Measurements from ENCODE around the gene TEPSIN.

The TEPSIN gene

GRCh38 chr17:81189016-81189415, 49.8 kb downstream of the TEPSIN start:
- DNase-seq (ENCODE audit: extremely low read depth in 1 of 2, low read depth in 1 of 2): no peak

GRCh38 chr17:81188491-81188840, 50.4 kb downstream of the TEPSIN start:
- no peak for DNase-seq (ENCODE audit: extremely low read depth in 1 of 2, low read depth in 1 of 2)

- DNase-seq (ENCODE audit: extremely low read depth in 1 of 2, low read depth in 1 of 2): no peak
These were observed 51.0 kb downstream of the TEPSIN start for GRCh38 chr17:81187586-81188490.

- DNase-seq (ENCODE audit: extremely low read depth in 1 of 2, low read depth in 1 of 2): no peak
These were observed 51.7 kb downstream of the TEPSIN start for GRCh38 chr17:81187120-81187519.

GRCh38 chr17:81186203-81186602, 52.7 kb downstream of the TEPSIN start:
- no peak for DNase-seq (ENCODE audit: extremely low read depth in 1 of 2, low read depth in 1 of 2)

- no peak for DNase-seq (ENCODE audit: extremely low read depth in 1 of 2, low read depth in 1 of 2)
These were observed 54.3 kb downstream of the TEPSIN start for GRCh38 chr17:81184555-81184954.

GRCh38 chr17:81183807-81184206, 55.0 kb downstream of the TEPSIN start:
- DNase-seq (ENCODE audit: extremely low read depth in 1 of 2, low read depth in 1 of 2): no peak

- DNase-seq (ENCODE audit: extremely low read depth in 1 of 2, low read depth in 1 of 2): no peak
These were observed 55.5 kb downstream of the TEPSIN start for GRCh38 chr17:81183316-81183715.

GRCh38 chr17:81182596-81182995, 56.3 kb downstream of the TEPSIN start:
- DNase-seq (ENCODE audit: extremely low read depth in 1 of 2, low read depth in 1 of 2): no peak

- no peak for DNase-seq (ENCODE audit: extremely low read depth in 1 of 2, low read depth in 1 of 2)
These were observed 57.1 kb downstream of the TEPSIN start for GRCh38 chr17:81181811-81182185.

GRCh38 chr17:81180836-81181810, 57.7 kb downstream of the TEPSIN start:
- no peak for DNase-seq (ENCODE audit: extremely low read depth in 1 of 2, low read depth in 1 of 2)

- DNase-seq (ENCODE audit: extremely low read depth in 1 of 2, low read depth in 1 of 2): no peak
These were observed 59.0 kb downstream of the TEPSIN start for GRCh38 chr17:81179861-81180260.

- DNase-seq (ENCODE audit: extremely low read depth in 1 of 2, low read depth in 1 of 2): no peak
These were observed 59.6 kb downstream of the TEPSIN start for GRCh38 chr17:81179220-81179619.
